Heart left ventricle (tissue), 13 donors: Measurements from ENCODE around the gene TBC1D2.

ENCODE experiments used
- CTCF ChIP-seq, 12 donors: fragments of 200-600 bp; sonication (generic) in 4 of 12; IDR thresholded peaks; one replicate each; pipeline versions ENCODE4 v1.5.0 to v1.8.0; 2018 to 2022; ENCODE audit warnings: antibody characterized with exemption in 12 of 12, mild to moderate bottlenecking in 5 of 12
- POLR2A ChIP-seq, 2 donors: fragments of 450-650 bp; IDR thresholded peaks; one replicate each; pipeline ENCODE4 v1.6.1; 2017; ENCODE audit warnings: antibody characterized with exemption in 2 of 2, mild to moderate bottlenecking in 2 of 2, moderate library complexity in 2 of 2
- donor health status: ischemic (EF 13 %, LVEDD 7.1; RV severe dilation, severe dysfunction).
- donor health status: DM: no; HTN: yes; CAD: no.
- donor health status: DM: no; HTN: no; CAD: no.
- donor health status: ischemic (EF 25% LVEDD 6.9; RV normal size, moderate dysfunction).
- donor health status: ischemic (EF 25% LVEDD 5.7; RV mildly dilated, moderate dysfunction).
- donor health status: ischemic (EF 35%, LVEDD 5.7; RV mildly dilated, moderate dysfunction).
- donor health status: nonischemic (EF 11% LVEDD 7.7; RV severe dilation, severe dysfunction).
- donor health status: DM: yes; HTN: yes; CAD: no.
- donor health status: PGD.
- donor health status: ischemic (EF 29% LVEDD 5.4; RV normal size, mild dysfunction).
- donor health status: nonischemic (EF 23%, LVEDD 6.1; RV moderate dilation, normal function).

GRCh38 chr9:98254228-98255060 is 1.0 kb downstream of the TBC1D2 start:
- TF ChIP-seq CTCF (IDR thresholded peaks at IDR 0.05) = no peak
- no peak for TF ChIP-seq POLR2A (IDR thresholded peaks at IDR 0.05)
